HepG2 (cell line): Measurements from ENCODE around the gene HSPE1. TPM values are rescaled to one million over a fixed set of nuclear protein-coding genes. Genes with fewer than 3 reads are reported as not detected.

Experiments
- ASH2L ChIP-seq: fragments of 300-600, 200-600 bp; sonication (generic); IDR thresholded peaks from 2 replicates; pipeline ENCODE4 v1.7.0; 2017; ENCODE audit warnings: low read depth, mild to moderate bottlenecking, moderate library complexity, mixed read lengths, low read length; ENCODE audit not compliant: insufficient read length
- DMAP1 ChIP-seq: IDR thresholded peaks from 2 replicates; pipeline ENCODE4 v1.6.1; 2016
- MIER3 ChIP-seq: IDR thresholded peaks from 2 replicates; pipeline ENCODE4 v1.6.1; 2016; ENCODE audit warnings: missing compliant biosample characterization, borderline replicate concordance
- MXD1 ChIP-seq: sonication (generic); formaldehyde crosslinking; IDR thresholded peaks from 2 replicates; pipeline ENCODE4 v1.4.0; 2020; ENCODE audit warnings: mild to moderate bottlenecking, missing genetic modification reagents
- NR2F1 ChIP-seq, 2 experiments: fragments of 450-650 bp in 1 of 2; formaldehyde crosslinking in 1 of 2; IDR thresholded peaks; 2 replicates each; pipeline versions ENCODE4 v1.5.0 to v1.6.1; 2016 to 2020; ENCODE audit warnings: mild to moderate bottlenecking in 1 of 2, missing compliant biosample characterization in 1 of 2, missing genetic modification reagents in 1 of 2, moderate library complexity in 1 of 2
- PBX2 ChIP-seq: IDR thresholded peaks from 2 replicates; pipeline ENCODE4 v1.6.1; 2016; ENCODE audit warnings: control low read depth
- RARA ChIP-seq: IDR thresholded peaks from 2 replicates; pipeline ENCODE4 v1.6.1; 2016; ENCODE audit warnings: missing genetic modification reagents, missing compliant biosample characterization
- SRF ChIP-seq: IDR thresholded peaks from 2 replicates; pipeline ENCODE4 v1.6.1; 2011; ENCODE audit warnings: mild to moderate bottlenecking, low read depth, low read length, moderate library complexity
- TCF7L2 ChIP-seq: IDR thresholded peaks from 2 replicates; pipeline ENCODE4 v1.6.1; 2011; ENCODE audit warnings: mild to moderate bottlenecking, low read depth, low read length, moderate library complexity
- TP53 ChIP-seq: sonication (generic); formaldehyde crosslinking; conservative IDR thresholded peaks from 2 replicates; pipeline ENCODE4 v1.4.0; 2020; ENCODE audit warnings: missing genetic modification reagents
- ZMAT5 ChIP-seq: sonication (generic); formaldehyde crosslinking; IDR thresholded peaks from 2 replicates; pipeline ENCODE4 v1.5.0; 2020; ENCODE audit warnings: mild to moderate bottlenecking, low read depth, missing genetic modification reagents, borderline replicate concordance
- ZNF557 ChIP-seq: sonication (generic); formaldehyde crosslinking; IDR thresholded peaks from 2 replicates; pipeline ENCODE4 v1.4.0; 2020; ENCODE audit warnings: missing genetic modification reagents
- ZNF660 ChIP-seq: sonication (generic); formaldehyde crosslinking; IDR thresholded peaks from 2 replicates; pipeline ENCODE4 v1.5.1; 2020; ENCODE audit warnings: mild to moderate bottlenecking, low read depth, missing genetic modification reagents, borderline replicate concordance
- ZSCAN22 ChIP-seq: sonication (generic); formaldehyde crosslinking; IDR thresholded peaks from 2 replicates; pipeline ENCODE4 v1.4.0; 2020; ENCODE audit warnings: mild to moderate bottlenecking, missing genetic modification reagents
- polyA plus RNA-seq, 8 experiments: library from polyadenylated mRNA; depleted of rRNA in 3 of 8; stranded (reverse) in 7 of 8; unstranded in 1 of 8; fragments of >200 nt; fragmentation: Illumina TruSeq in 4 of 8; extraction: Trizol in 4 of 8; gene quantifications; 2 replicates each; pipeline versions ENCODE4 v1.2.1 to v1.2.3, GENCODE V29; 2011 to 2016; ENCODE audit warnings: low read depth in 4 of 8, missing spikeins in 1 of 8, mixed read lengths in 1 of 8; ENCODE audit not compliant: insufficient read depth in 1 of 8
- total RNA-seq, 5 experiments: library from RNA; depleted of rRNA; stranded (reverse); fragments of >200 nt; fragmentation: Illumina TruSeq; extraction: Trizol; gene quantifications; 2 replicates each; pipeline ENCODE4 v1.2.3, GENCODE V29; 2016; ENCODE audit warnings: low read depth in 1 of 5
- TF ChIP-seq, protein P1 (sequence below): sonication (generic); formaldehyde crosslinking; IDR thresholded peaks from 2 replicates; pipeline ENCODE4 v1.4.0; 2020; ENCODE audit warnings: missing genetic modification reagents
- TF ChIP-seq, protein P2 (sequence below): sonication (generic); formaldehyde crosslinking; IDR thresholded peaks from 2 replicates; pipeline ENCODE4 v1.4.0; 2020; ENCODE audit warnings: mild to moderate bottlenecking, missing genetic modification reagents
- TF ChIP-seq, protein P3 (sequence below): sonication (generic); formaldehyde crosslinking; IDR thresholded peaks from 2 replicates; pipeline ENCODE4 v1.5.1; 2020; ENCODE audit warnings: mild to moderate bottlenecking, missing genetic modification reagents, moderate library complexity

The HSPE1 gene
- total and polyA plus RNA-seq, 2 of the 13 experiments (the other 11 are each of a cell fraction or from before 2014, with no cell fraction given): 244 to 823 TPM

DNA sequence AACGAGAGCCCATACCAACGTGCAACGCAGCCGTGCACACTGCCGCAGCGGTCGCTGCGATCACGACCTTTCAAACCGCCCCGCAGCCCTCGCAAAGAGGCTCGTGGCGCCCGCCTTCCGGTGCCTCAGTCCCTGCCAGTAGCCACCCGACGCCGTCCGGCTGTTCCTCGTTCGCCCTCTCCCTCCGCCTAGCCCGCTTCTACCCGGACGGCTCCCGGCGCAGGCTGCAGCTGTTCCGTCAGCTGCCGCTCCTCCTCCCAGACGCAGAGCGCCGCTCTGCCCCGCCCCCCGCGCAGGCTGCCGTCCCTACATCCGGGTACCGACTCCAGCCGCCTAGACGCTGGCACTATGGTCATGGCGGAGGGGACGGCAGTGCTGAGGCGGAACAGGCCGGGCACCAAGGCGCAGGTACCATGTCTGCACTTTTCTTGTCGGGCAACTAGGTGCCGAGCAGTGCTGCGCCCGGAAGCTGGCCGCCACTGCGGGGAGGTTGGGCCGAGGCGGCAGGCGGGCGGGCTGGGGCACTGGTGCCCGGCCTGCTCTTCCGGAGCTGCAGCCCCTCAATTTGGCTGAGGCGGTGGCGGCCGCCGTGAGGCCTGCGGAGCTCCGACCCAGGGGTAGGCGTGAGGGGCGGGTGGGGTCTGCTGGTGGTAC is 15.7 kb downstream of the HSPE1 start, which contains the start of gene MOB4 (continued):
- TF ChIP-seq MXD1 (CRISPR knock-in tag) (peak; percentile 84), PBX2 (peak; percentile 71), NR2F1 (CRISPR knock-in tag; IDR thresholded peaks at IDR 0.05) (peak in 1 of 2 experiments; percentile 64; a peak in 3 of 4 replicates), ZNF660 (CRISPR knock-in tag) (0 out of 2 replicates have a peak, but pooled peaks have one; percentile 70), TP53 (CRISPR knock-in tag) (no peak; the same call in 1 of the 2 replicates), ZMAT5 (CRISPR knock-in tag) (peak; percentile 57; the same call in 1 of the 2 replicates), ZNF557 (no peak), DMAP1 (CRISPR knock-in tag) (peak; percentile 91), RARA (CRISPR knock-in tag) (peak; percentile 68), TCF7L2 (no peak), SRF (peak; percentile 56; the same call in 1 of the 2 replicates), MIER3 (CRISPR knock-in tag) (peak; percentile 98), ZSCAN22 (peak; percentile 78; the same call in 1 of the 2 replicates), ASH2L (peak; percentile 99)
- TF ChIP-seq, protein P1, sequence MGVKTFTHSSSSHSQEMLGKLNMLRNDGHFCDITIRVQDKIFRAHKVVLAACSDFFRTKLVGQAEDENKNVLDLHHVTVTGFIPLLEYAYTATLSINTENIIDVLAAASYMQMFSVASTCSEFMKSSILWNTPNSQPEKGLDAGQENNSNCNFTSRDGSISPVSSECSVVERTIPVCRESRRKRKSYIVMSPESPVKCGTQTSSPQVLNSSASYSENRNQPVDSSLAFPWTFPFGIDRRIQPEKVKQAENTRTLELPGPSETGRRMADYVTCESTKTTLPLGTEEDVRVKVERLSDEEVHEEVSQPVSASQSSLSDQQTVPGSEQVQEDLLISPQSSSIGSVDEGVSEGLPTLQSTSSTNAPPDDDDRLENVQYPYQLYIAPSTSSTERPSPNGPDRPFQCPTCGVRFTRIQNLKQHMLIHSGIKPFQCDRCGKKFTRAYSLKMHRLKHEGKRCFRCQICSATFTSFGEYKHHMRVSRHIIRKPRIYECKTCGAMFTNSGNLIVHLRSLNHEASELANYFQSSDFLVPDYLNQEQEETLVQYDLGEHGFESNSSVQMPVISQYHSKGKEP (CRISPR knock-in tag): peak; percentile 94
- TF ChIP-seq, protein P2, sequence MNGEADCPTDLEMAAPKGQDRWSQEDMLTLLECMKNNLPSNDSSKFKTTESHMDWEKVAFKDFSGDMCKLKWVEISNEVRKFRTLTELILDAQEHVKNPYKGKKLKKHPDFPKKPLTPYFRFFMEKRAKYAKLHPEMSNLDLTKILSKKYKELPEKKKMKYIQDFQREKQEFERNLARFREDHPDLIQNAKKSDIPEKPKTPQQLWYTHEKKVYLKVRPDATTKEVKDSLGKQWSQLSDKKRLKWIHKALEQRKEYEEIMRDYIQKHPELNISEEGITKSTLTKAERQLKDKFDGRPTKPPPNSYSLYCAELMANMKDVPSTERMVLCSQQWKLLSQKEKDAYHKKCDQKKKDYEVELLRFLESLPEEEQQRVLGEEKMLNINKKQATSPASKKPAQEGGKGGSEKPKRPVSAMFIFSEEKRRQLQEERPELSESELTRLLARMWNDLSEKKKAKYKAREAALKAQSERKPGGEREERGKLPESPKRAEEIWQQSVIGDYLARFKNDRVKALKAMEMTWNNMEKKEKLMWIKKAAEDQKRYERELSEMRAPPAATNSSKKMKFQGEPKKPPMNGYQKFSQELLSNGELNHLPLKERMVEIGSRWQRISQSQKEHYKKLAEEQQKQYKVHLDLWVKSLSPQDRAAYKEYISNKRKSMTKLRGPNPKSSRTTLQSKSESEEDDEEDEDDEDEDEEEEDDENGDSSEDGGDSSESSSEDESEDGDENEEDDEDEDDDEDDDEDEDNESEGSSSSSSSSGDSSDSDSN (CRISPR knock-in tag): peak; percentile 100
- TF ChIP-seq, protein P3, sequence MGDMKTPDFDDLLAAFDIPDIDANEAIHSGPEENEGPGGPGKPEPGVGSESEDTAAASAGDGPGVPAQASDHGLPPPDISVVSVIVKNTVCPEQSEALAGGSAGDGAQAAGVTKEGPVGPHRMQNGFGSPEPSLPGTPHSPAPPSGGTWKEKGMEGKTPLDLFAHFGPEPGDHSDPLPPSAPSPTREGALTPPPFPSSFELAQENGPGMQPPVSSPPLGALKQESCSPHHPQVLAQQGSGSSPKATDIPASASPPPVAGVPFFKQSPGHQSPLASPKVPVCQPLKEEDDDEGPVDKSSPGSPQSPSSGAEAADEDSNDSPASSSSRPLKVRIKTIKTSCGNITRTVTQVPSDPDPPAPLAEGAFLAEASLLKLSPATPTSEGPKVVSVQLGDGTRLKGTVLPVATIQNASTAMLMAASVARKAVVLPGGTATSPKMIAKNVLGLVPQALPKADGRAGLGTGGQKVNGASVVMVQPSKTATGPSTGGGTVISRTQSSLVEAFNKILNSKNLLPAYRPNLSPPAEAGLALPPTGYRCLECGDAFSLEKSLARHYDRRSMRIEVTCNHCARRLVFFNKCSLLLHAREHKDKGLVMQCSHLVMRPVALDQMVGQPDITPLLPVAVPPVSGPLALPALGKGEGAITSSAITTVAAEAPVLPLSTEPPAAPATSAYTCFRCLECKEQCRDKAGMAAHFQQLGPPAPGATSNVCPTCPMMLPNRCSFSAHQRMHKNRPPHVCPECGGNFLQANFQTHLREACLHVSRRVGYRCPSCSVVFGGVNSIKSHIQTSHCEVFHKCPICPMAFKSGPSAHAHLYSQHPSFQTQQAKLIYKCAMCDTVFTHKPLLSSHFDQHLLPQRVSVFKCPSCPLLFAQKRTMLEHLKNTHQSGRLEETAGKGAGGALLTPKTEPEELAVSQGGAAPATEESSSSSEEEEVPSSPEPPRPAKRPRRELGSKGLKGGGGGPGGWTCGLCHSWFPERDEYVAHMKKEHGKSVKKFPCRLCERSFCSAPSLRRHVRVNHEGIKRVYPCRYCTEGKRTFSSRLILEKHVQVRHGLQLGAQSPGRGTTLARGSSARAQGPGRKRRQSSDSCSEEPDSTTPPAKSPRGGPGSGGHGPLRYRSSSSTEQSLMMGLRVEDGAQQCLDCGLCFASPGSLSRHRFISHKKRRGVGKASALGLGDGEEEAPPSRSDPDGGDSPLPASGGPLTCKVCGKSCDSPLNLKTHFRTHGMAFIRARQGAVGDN (CRISPR knock-in tag): peak; percentile 100
